ENCODE results near the gene ABHD16B.

ABHD16B gene

GRCh38 chr20:63856098-63856511 lies 5.2 kb upstream of the ABHD16B start:
- H3K4me3 ChIP-seq (ENCODE audit: low read depth, low read length): no peak overlapping the region
- TF ChIP-seq CTCF (IDR thresholded peaks at IDR 0.05; ENCODE audit: low read depth, low read length): no peak

- no peak for TF ChIP-seq CTCF (IDR thresholded peaks at IDR 0.05; ENCODE audit: low read depth, low read length)
- no peak overlapping the region for H3K4me3 ChIP-seq (ENCODE audit: low read depth, low read length)
These were observed 3.4 kb upstream of the ABHD16B start for GRCh38 chr20:63857764-63858392.

GRCh38 chr20:63858393-63859165 lies 2.7 kb upstream of the ABHD16B start:
- peak; percentile 9; the same call in 1 of the 2 replicates for TF ChIP-seq CTCF (IDR thresholded peaks at IDR 0.05; ENCODE audit: low read depth, low read length)
- no peak overlapping the region for H3K4me3 ChIP-seq (ENCODE audit: low read depth, low read length)

GRCh38 chr20:63859166-63859699 lies 2.1 kb upstream of the ABHD16B start:
- no peak for TF ChIP-seq CTCF (IDR thresholded peaks at IDR 0.05; ENCODE audit: low read depth, low read length)
- H3K4me3 ChIP-seq (ENCODE audit: low read depth, low read length): no peak overlapping the region

- no peak for TF ChIP-seq CTCF (IDR thresholded peaks at IDR 0.05; ENCODE audit: low read depth, low read length)
- H3K4me3 ChIP-seq (ENCODE audit: low read depth, low read length): no peak overlapping the region
These were observed 810 bp upstream of the ABHD16B start for GRCh38 chr20:63860325-63861051.

GRCh38 chr20:63861981-63862901 lies 943 bp downstream of the ABHD16B start:
- TF ChIP-seq CTCF (IDR thresholded peaks at IDR 0.05; ENCODE audit: low read depth, low read length): no peak
- H3K4me3 ChIP-seq (ENCODE audit: low read depth, low read length): no peak overlapping the region

Measured in WI38 (cell line).